ENCODE results near the gene ATF6.

DNA sequence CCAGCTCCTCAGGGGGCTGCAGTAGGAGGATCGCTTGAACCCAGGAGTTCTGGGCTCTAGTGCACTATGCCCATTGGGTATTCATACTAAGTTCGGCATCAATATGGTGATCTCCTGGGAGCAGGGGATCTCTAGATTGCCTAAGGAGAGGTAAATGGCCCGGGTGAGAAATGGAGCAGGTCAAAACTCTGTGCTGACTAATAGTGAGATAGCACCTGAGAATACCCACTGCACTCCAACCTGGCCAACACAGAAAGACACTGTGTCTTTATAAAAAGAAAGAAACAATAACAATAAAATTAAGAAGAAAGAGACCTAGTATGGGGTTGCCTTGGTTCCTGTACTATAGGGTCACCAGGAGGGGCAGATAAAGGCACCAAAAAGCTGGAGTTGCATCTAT, 30.3 kb upstream of the ATF6 start:
- TF ChIP-seq CTCF (IDR thresholded peaks at IDR 0.05) (no peak), POLR2A (IDR thresholded peaks at IDR 0.05) (no peak)
